HepG2 (cell line): ENCODE measurements around the gene KRT16.

Experiments
- RFX5 ChIP-seq: IDR thresholded peaks from 2 replicates; pipeline ENCODE4 v1.6.1; 2011; ENCODE audit warnings: low read depth, low read length, improper control_type of control experiment
- YY1 ChIP-seq: IDR thresholded peaks from 2 replicates; pipeline ENCODE4 v1.6.1; 2011; ENCODE audit warnings: low read length, low read depth, moderate library complexity, mild to moderate bottlenecking; ENCODE audit not compliant: insufficient read depth, insufficient replicate concordance
- ZNF543 ChIP-seq: sonication (generic); formaldehyde crosslinking; IDR thresholded peaks from 2 replicates; pipeline ENCODE4 v1.4.0; 2020; ENCODE audit warnings: mild to moderate bottlenecking, missing genetic modification reagents
- ZSCAN20 ChIP-seq: sonication (generic); formaldehyde crosslinking; IDR thresholded peaks from 2 replicates; pipeline ENCODE4 v1.4.0; 2020; ENCODE audit warnings: missing genetic modification reagents, mild to moderate bottlenecking, borderline replicate concordance

- TF ChIP-seq RFX5 (no peak), YY1 (no peak), ZNF543 (CRISPR knock-in tag) (no peak), ZSCAN20 (CRISPR knock-in tag) (no peak)
Measured at GRCh38 chr17:41620583-41621434, 8.2 kb upstream of the KRT16 start.
